ENCODE results near the gene FRMD5.

- no peak for TF ChIP-seq CTCF (IDR thresholded peaks at IDR 0.05 in 2 of 3, conservative IDR thresholded peaks at IDR 0.05 in 1 of 3; ENCODE audit: borderline replicate concordance in 1 of 3, insufficient read depth in 1 of 3, low read depth in 2 of 3, low read length in 2 of 3)
- TF ChIP-seq MAX (IDR thresholded peaks at IDR 0.05): no peak
Measured at GRCh38 chr15:43941071-43941470, 254.0 kb downstream of the FRMD5 start.
